ENCODE data around the gene GARNL3. TPM values are rescaled to one million over a fixed set of nuclear protein-coding genes. Genes with fewer than 3 reads are reported as not detected.

The GARNL3 gene
- total and polyA plus RNA-seq, 3 experiments from 2014 or later = 0.25 to 3.5 (median 2.5) TPM

DNA sequence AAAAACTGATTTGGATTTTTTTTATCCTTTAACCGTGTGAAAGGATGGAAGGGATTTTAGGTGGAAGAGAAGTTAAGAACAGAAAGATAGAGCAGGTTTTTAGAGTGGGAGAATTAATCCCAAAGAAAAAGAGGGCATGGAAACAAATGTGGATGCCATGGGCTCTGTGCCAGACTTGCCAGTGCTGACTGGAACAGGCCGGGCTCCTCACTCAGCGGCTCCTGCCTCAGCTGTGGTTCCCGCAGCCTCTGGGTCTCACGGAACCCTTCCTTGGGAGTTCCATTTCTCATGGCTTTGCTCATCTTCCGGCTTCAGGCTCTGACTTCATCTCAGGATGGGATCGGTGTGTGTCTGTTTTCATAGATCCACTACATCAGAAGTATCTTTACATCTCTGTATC, 102.0 kb downstream of the GARNL3 start:
- Histone ChIP-seq H3K4me3 (ENCODE audit: low read length) (no peak overlapping the region), H3K27me3 (ENCODE audit: insufficient read depth, low read length, poor library complexity, severe bottlenecking) (peaks cover 9% of the 10 kb centered on the region), H3K27ac (ENCODE audit: low read depth, low read length) (no peak overlapping the region), H3K9me3 (ENCODE audit: low read length) (no peaks in the 10 kb centered on the region), H3K36me3 (ENCODE audit: insufficient read depth, low read length) (no peaks in the 10 kb centered on the region), H3K4me1 (ENCODE audit: insufficient read depth, low read length) (no peaks in the 10 kb centered on the region)
- H3K9me3 Mint-ChIP-seq = no peaks in the 10 kb centered on the region
- H3K4me3 Mint-ChIP-seq = no peak overlapping the region
- ChIA-PET CTCF (no interaction called here), POLR2A (no interaction called here)
- H3K4me1 Mint-ChIP-seq = peaks cover 0 to 2% (median 0%) of the 10 kb centered on the region in 3 donors
- H3K36me3 Mint-ChIP-seq = peaks cover 0 to 5% (median 0%) of the 10 kb centered on the region in 3 donors
- peaks cover 21 to 33% of the 10 kb centered on the region in 2 donors for H3K27me3 Mint-ChIP-seq
- no peak for DNase-seq
- H3K27ac Mint-ChIP-seq = no peak overlapping the region

DNA sequence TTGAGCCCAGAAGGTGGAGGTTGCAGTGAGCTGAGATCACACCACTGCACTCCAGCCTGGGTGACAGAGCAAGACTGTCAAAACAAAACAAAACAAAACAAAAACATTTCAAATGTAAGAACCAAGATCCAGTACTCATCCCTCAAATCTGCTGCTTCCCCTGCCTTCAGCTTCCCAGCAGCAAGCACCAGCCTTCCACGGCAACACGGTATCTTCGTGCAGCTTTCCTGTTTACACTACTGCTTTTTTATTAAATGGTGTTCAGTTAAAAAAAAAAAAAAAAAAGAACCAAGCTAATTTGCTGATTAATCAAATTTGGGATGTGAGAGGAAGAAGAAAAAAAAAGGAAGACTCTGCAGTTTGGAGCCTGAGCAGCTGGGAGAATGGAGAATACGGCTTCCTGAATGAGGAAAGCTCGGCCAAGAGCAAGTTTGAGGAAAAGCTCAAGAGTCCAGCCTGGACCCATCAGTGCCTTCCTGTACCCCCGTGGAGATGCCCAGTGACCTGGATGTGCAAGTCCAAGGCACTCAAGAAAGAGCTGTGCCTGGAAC, 104.4 kb downstream of the GARNL3 start:
- H3K27ac Mint-ChIP-seq = peak overlapping the region in 1 of 8 donors; percentile 71
- H3K27me3 ChIP-seq (ENCODE audit: insufficient read depth, low read length, poor library complexity, severe bottlenecking) = peaks cover 12% of the 10 kb centered on the region
- H3K4me3 ChIP-seq (ENCODE audit: low read length) = no peak overlapping the region
- H3K9me3 ChIP-seq (ENCODE audit: low read length) = no peaks in the 10 kb centered on the region
- CTCF ChIA-PET = no interaction called here
- H3K36me3 ChIP-seq (ENCODE audit: insufficient read depth, low read length) = no peaks in the 10 kb centered on the region
- H3K36me3 Mint-ChIP-seq = peaks cover 0 to 4% (median 0%) of the 10 kb centered on the region in 3 donors
- H3K4me3 Mint-ChIP-seq = no peak overlapping the region
- H3K4me1 Mint-ChIP-seq = no peaks in the 10 kb centered on the region
- H3K27me3 Mint-ChIP-seq = peaks cover 31 to 55% of the 10 kb centered on the region in 2 donors
- no peak overlapping the region for H3K27ac ChIP-seq (ENCODE audit: low read depth, low read length)
- H3K9me3 Mint-ChIP-seq = no peaks in the 10 kb centered on the region
- POLR2A ChIA-PET = interaction anchor here (0.7 kb wide), 1 partner anchor 30 kb away, joined by 9 read pairs; no protein-coding TSS in a partner anchor
- H3K4me1 ChIP-seq (ENCODE audit: insufficient read depth, low read length) = no peaks in the 10 kb centered on the region
- DNase-seq = no peak

DNA sequence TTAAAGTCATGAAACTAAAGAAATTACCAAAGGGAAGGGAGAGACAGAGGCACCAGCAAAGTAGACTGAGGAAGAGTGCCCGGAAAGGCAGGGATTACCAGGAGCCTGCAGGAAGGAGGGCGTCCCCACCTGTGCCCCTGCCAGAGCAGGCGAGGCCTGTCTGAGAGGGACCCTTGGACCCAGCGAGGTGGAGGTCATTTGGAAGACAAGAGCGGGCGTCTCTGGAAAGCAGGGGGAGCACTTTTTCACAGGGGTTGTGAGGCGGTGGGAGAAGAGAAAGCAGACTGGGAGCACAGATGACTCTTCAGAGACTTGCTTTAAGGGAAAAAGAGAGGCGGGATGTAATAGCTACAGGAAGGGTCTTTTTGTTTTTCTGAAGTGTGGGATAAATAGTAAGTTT, 104.9 kb downstream of the GARNL3 start:
- H3K4me1 ChIP-seq (ENCODE audit: insufficient read depth, low read length) = no peaks in the 10 kb centered on the region
- Mint-ChIP-seq H3K4me1 (no peaks in the 10 kb centered on the region), H3K27me3 (peaks cover 31 to 58% of the 10 kb centered on the region in 2 donors), H3K36me3 (peaks cover 0 to 3% (median 0%) of the 10 kb centered on the region in 3 donors), H3K27ac (peak overlapping the region in 1 of 8 donors; percentile 7), H3K4me3 (no peak overlapping the region), H3K9me3 (no peaks in the 10 kb centered on the region)
- POLR2A ChIA-PET = no interaction called here
- CTCF ChIA-PET = no interaction called here
- no peaks in the 10 kb centered on the region for H3K9me3 ChIP-seq (ENCODE audit: low read length)
- no peaks in the 10 kb centered on the region for H3K36me3 ChIP-seq (ENCODE audit: insufficient read depth, low read length)
- H3K27ac ChIP-seq (ENCODE audit: low read depth, low read length) = no peak overlapping the region
- DNase-seq = no peak
- H3K27me3 ChIP-seq (ENCODE audit: insufficient read depth, low read length, poor library complexity, severe bottlenecking) = peaks cover 12% of the 10 kb centered on the region
- H3K4me3 ChIP-seq (ENCODE audit: low read length) = no peak overlapping the region

DNA sequence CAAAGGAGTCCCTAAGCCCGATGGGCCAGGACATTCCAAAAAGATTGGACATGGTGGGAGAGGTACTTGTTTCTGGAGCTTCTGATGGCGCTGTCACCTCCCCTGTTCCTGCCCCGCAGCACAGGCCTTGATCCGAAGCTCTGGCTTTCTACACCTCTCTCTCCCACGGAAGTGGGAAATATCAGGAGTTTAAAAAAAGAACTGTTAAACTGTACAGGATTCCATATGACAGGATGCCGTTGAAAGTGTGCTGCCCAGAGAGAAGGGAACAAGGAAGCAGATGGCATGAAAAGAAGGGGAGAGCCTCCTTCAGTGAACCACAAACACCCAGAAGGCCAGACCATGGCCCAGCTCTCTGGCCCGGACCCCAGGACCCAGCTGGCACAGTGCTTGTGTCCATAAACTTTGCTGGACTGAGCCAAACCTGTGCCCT, 105.6 kb downstream of the GARNL3 start:
- POLR2A ChIA-PET = no interaction called here
- Mint-ChIP-seq H3K9me3 (no peaks in the 10 kb centered on the region), H3K27ac (no peak overlapping the region), H3K36me3 (peaks cover 0 to 1% (median 0%) of the 10 kb centered on the region in 3 donors), H3K27me3 (peaks cover 32 to 65% of the 10 kb centered on the region in 2 donors), H3K4me1 (no peaks in the 10 kb centered on the region), H3K4me3 (no peak overlapping the region)
- Histone ChIP-seq H3K4me3 (ENCODE audit: low read length) (no peak overlapping the region), H3K36me3 (ENCODE audit: insufficient read depth, low read length) (no peaks in the 10 kb centered on the region), H3K9me3 (ENCODE audit: low read length) (no peaks in the 10 kb centered on the region), H3K4me1 (ENCODE audit: insufficient read depth, low read length) (no peaks in the 10 kb centered on the region), H3K27ac (ENCODE audit: low read depth, low read length) (no peak overlapping the region), H3K27me3 (ENCODE audit: insufficient read depth, low read length, poor library complexity, severe bottlenecking) (peaks cover 12% of the 10 kb centered on the region)
- CTCF ChIA-PET = no interaction called here
- DNase-seq = no peak

DNA sequence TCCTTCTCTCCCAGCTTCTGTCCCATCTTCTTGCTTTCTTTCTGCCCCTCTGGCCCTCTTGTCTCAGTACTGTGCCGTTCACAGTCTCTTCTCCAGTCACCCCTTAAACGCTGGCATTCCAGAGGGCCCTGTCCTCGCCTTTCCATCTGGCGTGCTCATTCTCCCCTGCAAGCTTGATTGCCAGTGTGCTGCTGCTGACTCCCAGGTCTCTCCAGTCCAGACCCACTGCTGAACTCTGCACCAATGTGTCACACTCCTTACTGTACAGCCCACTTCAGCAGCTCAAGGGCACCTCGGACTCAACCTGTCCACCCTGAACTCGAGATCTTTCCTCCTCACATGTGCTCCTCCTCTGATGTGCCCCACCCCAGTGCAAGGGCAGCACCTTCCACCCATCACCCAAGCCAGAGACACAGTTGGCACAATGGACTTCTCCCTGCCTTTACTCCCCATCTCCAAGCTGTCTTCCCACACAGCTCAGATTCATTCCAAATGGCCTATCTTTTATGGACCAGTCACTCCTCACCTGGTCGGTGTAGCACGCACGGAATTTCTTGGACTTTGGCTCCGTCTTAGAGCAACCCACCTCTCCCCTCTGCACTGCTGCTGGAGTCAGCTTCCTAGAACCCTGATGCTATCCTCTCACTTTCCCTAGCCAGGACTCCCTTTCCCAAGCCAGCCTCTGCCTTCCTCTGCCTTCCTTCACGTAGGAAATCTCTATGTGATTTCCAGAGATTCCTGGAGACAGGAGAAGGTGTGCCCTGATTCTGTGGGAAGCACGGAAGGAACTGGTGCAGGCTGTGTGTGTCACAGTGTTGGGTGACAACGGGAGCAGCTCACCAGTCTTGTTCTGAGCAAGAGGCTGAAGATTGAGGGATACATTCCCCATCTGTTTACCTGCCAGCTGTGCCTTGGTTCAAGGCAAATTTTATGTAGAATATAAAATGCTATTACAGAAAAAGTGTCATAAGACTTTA, 106.4 kb downstream of the GARNL3 start:
- Histone ChIP-seq H3K9me3 (ENCODE audit: low read length) (no peaks in the 10 kb centered on the region), H3K4me3 (ENCODE audit: low read length) (no peak overlapping the region), H3K36me3 (ENCODE audit: insufficient read depth, low read length) (no peaks in the 10 kb centered on the region), H3K27me3 (ENCODE audit: insufficient read depth, low read length, poor library complexity, severe bottlenecking) (peaks cover 12% of the 10 kb centered on the region), H3K27ac (ENCODE audit: low read depth, low read length) (no peak overlapping the region), H3K4me1 (ENCODE audit: insufficient read depth, low read length) (no peaks in the 10 kb centered on the region)
- H3K4me1 Mint-ChIP-seq = no peaks in the 10 kb centered on the region
- no peaks in the 10 kb centered on the region for H3K9me3 Mint-ChIP-seq
- ChIA-PET CTCF (no interaction called here), POLR2A (no interaction called here)
- no peak for DNase-seq
- no peak overlapping the region for H3K4me3 Mint-ChIP-seq
- H3K36me3 Mint-ChIP-seq = peaks cover 0 to 1% (median 0%) of the 10 kb centered on the region in 3 donors
- peaks cover 40 to 70% of the 10 kb centered on the region in 2 donors for H3K27me3 Mint-ChIP-seq
- H3K27ac Mint-ChIP-seq = peak overlapping the region in 1 of 8 donors; percentile 20

DNA sequence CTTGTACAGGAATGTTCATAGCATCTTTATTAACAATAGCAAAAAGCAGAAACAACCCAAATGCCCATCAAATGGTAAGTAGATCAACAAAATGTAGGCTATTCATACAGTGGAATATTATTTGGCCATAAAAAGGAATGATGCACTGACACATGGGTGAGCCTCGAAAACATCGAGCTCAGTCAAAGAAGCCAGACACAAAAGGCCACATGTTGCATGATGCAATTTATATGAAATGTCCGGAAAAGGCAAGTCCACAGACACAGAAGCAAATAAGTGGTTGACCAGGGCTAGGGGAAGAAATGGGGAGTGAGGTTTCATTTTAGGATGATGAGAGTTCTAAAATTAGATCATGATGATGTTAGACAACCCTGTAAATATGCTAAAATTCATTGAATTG, 115.9 kb downstream of the GARNL3 start:
- peaks cover 28% of the 10 kb centered on the region for H3K27me3 ChIP-seq (ENCODE audit: insufficient read depth, low read length, poor library complexity, severe bottlenecking)
- H3K27ac ChIP-seq (ENCODE audit: low read depth, low read length) = no peak overlapping the region
- H3K36me3 ChIP-seq (ENCODE audit: insufficient read depth, low read length) = no peaks in the 10 kb centered on the region
- no peak overlapping the region for H3K4me3 ChIP-seq (ENCODE audit: low read length)
- DNase-seq = no peak
- Mint-ChIP-seq H3K27ac (no peak overlapping the region), H3K9me3 (peaks cover 0 to 10% (median 1%) of the 10 kb centered on the region in 5 donors), H3K4me1 (no peaks in the 10 kb centered on the region), H3K4me3 (no peak overlapping the region), H3K27me3 (peaks cover 61 to 67% of the 10 kb centered on the region in 2 donors), H3K36me3 (peaks cover 0 to 5% (median 0%) of the 10 kb centered on the region in 3 donors)
- no peaks in the 10 kb centered on the region for H3K4me1 ChIP-seq (ENCODE audit: insufficient read depth, low read length)
- CTCF ChIA-PET = no interaction called here
- no peaks in the 10 kb centered on the region for H3K9me3 ChIP-seq (ENCODE audit: low read length)
- POLR2A ChIA-PET = no interaction called here

DNA sequence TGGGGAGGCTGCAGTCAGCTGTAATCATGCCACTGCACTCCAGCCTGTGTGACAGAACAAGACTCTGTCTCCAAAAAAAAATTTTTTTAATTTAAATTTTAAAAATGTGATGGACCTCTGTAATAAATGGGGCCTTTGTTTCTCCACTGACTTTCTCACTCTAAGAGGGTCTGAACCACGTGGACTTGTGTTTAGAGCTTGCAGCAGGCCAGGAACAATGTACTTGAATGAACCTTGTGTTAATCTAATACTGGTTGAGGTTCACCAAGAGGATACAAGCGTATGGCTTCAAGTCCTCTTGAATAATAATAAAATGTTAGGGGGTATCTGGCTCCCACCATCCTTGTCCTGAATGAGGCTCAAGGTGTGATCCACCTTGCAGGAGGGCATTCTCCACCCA, 118.0 kb downstream of the GARNL3 start:
- no peak for DNase-seq
- Histone ChIP-seq H3K9me3 (ENCODE audit: low read length) (no peaks in the 10 kb centered on the region), H3K4me1 (ENCODE audit: insufficient read depth, low read length) (no peaks in the 10 kb centered on the region), H3K27ac (ENCODE audit: low read depth, low read length) (no peak overlapping the region), H3K36me3 (ENCODE audit: insufficient read depth, low read length) (no peaks in the 10 kb centered on the region), H3K27me3 (ENCODE audit: insufficient read depth, low read length, poor library complexity, severe bottlenecking) (peaks cover 43% of the 10 kb centered on the region), H3K4me3 (ENCODE audit: low read length) (no peak overlapping the region)
- peaks cover 4 to 8% (median 5%) of the 10 kb centered on the region in 3 donors for H3K4me1 Mint-ChIP-seq
- POLR2A ChIA-PET = interaction anchor here (0.7 kb wide), 1 partner anchor 805 kb away, joined by 3 read pairs; no protein-coding TSS in a partner anchor
- H3K27me3 Mint-ChIP-seq = peaks cover 62 to 73% of the 10 kb centered on the region in 2 donors
- peaks cover 0 to 10% (median 1%) of the 10 kb centered on the region in 5 donors for H3K9me3 Mint-ChIP-seq
- peaks cover 0 to 5% (median 0%) of the 10 kb centered on the region in 3 donors for H3K36me3 Mint-ChIP-seq
- no peak overlapping the region for H3K27ac Mint-ChIP-seq
- CTCF ChIA-PET = interaction anchor here (0.8 kb wide), 1 partner anchor 14 kb away, joined by 4 read pairs; the partner anchor contains the start of gene SLC2A8
- H3K4me3 Mint-ChIP-seq = no peak overlapping the region
